Activated CD8-positive, alpha-beta T cell treated with anti-CD3 and anti-CD28 coated beads, Interleukin-2, amount 10 ng/mL, durations not matched to agents 7 days and 5 days (primary cell): ENCODE results near the gene SQSTM1. TPM values are rescaled to one million over a fixed set of nuclear protein-coding genes. Genes with fewer than 3 reads are reported as not detected.

Source experiments
- ATAC-seq: fragments of 150-1000 bp; cut with Tn5 transposase; one replicate; pipeline ENCODE4 v1.10.0; 2021; ENCODE audit warnings: moderate library complexity
- CTCF ChIA-PET: fragments of 350-600 bp; sonication (Branson Sonifier 250); formaldehyde crosslinking; loops from one replicate; lab custom pipeline; 2021; ENCODE audit warnings: antibody characterized with exemption; lab: Charles Lee
- POLR2A ChIA-PET: fragments of 350-600 bp; sonication (Branson Sonifier 250); formaldehyde crosslinking; loops from one replicate; lab custom pipeline; 2021; ENCODE audit warnings: antibody characterized with exemption; lab: Charles Lee
- DNase-seq: peaks from one replicate; pipeline ENCODE4 v3.0.0-alpha.2; 2020
- H3K27ac Mint-ChIP-seq: one replicate; pipeline ENCODE4 v1.8.0; 2021; ENCODE audit warnings: mild to moderate bottlenecking, mixed read lengths
- H3K27me3 Mint-ChIP-seq: one replicate; pipeline ENCODE4 v1.8.0; 2021; ENCODE audit warnings: low read depth, mixed read lengths
- H3K36me3 Mint-ChIP-seq: one replicate; pipeline ENCODE4 v1.8.0; 2021; ENCODE audit warnings: low read depth, mixed read lengths
- H3K4me1 Mint-ChIP-seq: one replicate; pipeline ENCODE4 v1.8.0; 2021; ENCODE audit warnings: low read depth, mixed read lengths
- H3K4me3 Mint-ChIP-seq: one replicate; pipeline ENCODE4 v1.8.0; 2021; ENCODE audit warnings: mild to moderate bottlenecking, mixed read lengths
- H3K9me3 Mint-ChIP-seq: one replicate; pipeline ENCODE4 v1.8.0; 2022; ENCODE audit warnings: mixed read lengths; ENCODE audit not compliant: insufficient read depth
- microRNA-seq: library from miRNA; unstranded; fragments of <30 nt; microRNA quantifications from one replicate; pipeline ENCODE4 v1.2.0, GENCODE V29; 2022
- total RNA-seq, 2 experiments: library from RNA; stranded (reverse); gene quantifications; one replicate each; pipeline ENCODE4 v1.2.3, GENCODE V29; 2021

The SQSTM1 gene
- total RNA-seq, 2 experiments from 2014 or later, result 100.0 to 102 TPM

DNA sequence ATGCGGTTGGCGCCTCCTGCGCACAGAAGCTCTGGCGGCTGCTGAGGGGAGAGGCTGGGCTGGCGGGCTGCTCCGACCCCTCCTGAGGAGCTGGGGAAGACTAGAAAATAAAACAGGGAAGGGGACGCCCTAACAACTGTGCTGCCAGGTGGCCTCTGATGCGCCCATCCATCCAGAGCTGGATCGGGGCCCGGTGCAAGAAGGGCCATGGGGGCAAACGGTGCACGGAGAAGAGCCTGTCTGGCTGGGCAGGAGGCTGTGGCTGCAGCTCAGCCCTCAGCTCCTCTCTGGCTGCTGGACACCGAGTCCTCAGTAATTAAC is 58.9 kb downstream of the SQSTM1 start:
- no peaks in the 10 kb centered on the region for H3K27me3 Mint-ChIP-seq
- H3K4me3 Mint-ChIP-seq, result no peak overlapping the region
- no peak overlapping the region for H3K27ac Mint-ChIP-seq
- ATAC-seq, result no peak
- DNase-seq, result no peak
- ChIA-PET POLR2A (interaction anchor here (0.6 kb wide), 1 partner anchor 12 kb away, joined by 3 read pairs; no protein-coding TSS in a partner anchor), CTCF (no interaction called here)
- no peaks in the 10 kb centered on the region for H3K4me1 Mint-ChIP-seq
- H3K9me3 Mint-ChIP-seq, result peaks cover 6% of the 10 kb centered on the region
- peaks cover 34% of the 10 kb centered on the region for H3K36me3 Mint-ChIP-seq

DNA sequence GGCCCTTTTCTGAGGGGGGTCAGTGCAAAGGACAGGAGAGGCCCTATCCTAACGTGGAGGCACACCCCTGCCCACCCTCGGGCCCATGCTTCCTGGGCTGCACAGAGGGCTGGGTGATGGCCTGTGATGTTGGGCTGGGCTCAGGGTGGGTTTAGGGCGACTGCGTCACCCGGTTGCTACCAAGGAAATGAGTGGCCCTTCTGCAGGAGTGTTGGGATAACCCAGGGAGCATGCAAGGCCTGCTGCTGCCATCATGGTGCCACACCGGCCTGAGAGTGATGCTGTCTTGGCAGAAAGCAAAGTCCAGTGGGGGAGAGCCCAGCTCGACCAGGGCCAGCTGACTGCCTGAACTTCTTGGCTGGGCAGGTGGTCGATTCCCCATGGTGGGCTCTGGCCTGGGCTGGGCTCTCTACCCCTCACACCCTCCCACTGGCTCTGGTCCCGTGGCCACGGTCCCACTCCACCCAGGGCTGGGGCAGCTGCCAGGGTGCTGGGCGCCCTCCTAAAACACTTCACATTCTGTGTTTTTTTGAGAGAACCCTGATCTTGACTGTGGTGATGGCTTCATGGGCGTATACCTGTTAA is 59.5 kb downstream of the SQSTM1 start:
- H3K36me3 Mint-ChIP-seq, result peaks cover 39% of the 10 kb centered on the region
- ATAC-seq (no peak), DNase-seq (no peak)
- no peak overlapping the region for H3K27ac Mint-ChIP-seq
- no peaks in the 10 kb centered on the region for H3K27me3 Mint-ChIP-seq
- POLR2A ChIA-PET, result interaction anchor here (0.6 kb wide), 1 partner anchor 12 kb away, joined by 3 read pairs; no protein-coding TSS in a partner anchor
- no peak overlapping the region for H3K4me3 Mint-ChIP-seq
- no peaks in the 10 kb centered on the region for H3K4me1 Mint-ChIP-seq
- CTCF ChIA-PET, result no interaction called here
- H3K9me3 Mint-ChIP-seq, result peaks cover 11% of the 10 kb centered on the region

DNA sequence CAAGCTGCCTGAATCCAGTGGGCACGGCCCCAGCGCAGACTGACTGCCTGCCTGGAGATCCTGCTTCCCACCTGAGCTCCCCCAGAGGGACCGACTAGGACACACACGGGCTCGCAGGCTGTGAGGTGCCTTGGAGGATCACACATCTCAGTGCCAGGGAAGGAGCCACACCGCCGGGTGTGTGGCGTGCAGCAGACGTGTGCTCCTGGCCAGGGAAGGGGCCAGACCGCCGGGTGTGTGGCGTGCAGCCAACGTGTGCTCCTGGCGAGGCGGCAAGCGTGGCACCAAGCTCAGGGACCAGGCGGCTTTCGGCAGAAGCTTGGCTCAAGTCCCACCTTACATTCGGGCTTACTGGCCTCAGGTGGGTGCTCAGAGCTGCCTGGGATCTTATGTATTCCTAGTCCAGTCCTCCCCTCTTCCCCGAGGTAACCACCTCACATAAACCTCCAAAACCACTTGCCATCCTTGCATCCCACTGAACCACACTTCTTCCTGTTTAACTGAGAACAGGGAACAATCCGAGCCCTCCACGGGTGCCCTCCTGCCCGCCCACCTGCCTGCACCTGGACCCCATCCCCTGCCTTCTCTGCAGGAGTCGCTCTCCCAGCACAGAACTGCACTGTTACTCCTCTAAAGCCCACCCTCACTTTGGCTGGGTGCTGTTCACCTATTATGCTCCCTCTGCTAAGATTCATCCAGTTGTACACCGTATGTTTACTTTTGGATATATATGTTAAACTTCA is 60.3 kb downstream of the SQSTM1 start:
- no peaks in the 10 kb centered on the region for H3K27me3 Mint-ChIP-seq
- H3K27ac Mint-ChIP-seq, result no peak overlapping the region
- H3K36me3 Mint-ChIP-seq, result peaks cover 45% of the 10 kb centered on the region
- H3K4me1 Mint-ChIP-seq, result no peaks in the 10 kb centered on the region
- DNase-seq (no peak), ATAC-seq (no peak)
- no peak overlapping the region for H3K4me3 Mint-ChIP-seq
- H3K9me3 Mint-ChIP-seq, result peaks cover 17% of the 10 kb centered on the region
- ChIA-PET POLR2A (interaction anchor here (0.6 kb wide), 1 partner anchor 20 kb away, joined by 4 read pairs; no protein-coding TSS in a partner anchor), CTCF (no interaction called here)

- no peak for DNase-seq
- POLR2A ChIA-PET, result no interaction called here
- Mint-ChIP-seq H3K4me3 (no peak overlapping the region), H3K36me3 (peaks cover 54% of the 10 kb centered on the region), H3K4me1 (no peaks in the 10 kb centered on the region), H3K9me3 (peaks cover 17% of the 10 kb centered on the region), H3K27ac (no peak overlapping the region), H3K27me3 (no peaks in the 10 kb centered on the region)
- CTCF ChIA-PET, result interaction anchor here (1.3 kb wide), 1 partner anchor 21 kb away, joined by 3 read pairs; no protein-coding TSS in a partner anchor
- ATAC-seq, result no peak
These were observed 61.6 kb downstream of the SQSTM1 start for GRCh38 chr5:179882338-179882737.

DNA sequence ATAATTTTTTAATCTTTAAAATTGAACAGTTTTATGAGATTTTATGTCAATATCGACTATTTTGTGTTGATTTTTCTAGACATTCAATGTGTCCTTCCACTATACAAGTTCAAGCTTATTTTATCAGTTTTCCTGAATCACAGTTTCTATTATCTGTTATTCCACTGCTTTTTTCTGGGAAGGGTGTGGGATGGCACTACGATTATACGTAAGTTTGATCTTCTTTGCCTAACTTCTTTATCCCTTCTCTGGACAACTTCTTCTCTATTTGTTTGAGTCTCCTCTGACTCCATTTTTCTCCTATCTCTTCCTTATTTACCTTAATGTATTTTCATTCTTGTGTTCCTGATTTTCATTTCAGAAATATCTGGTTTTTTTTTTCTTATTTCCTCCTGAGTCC is 62.5 kb downstream of the SQSTM1 start:
- ChIA-PET POLR2A (no interaction called here), CTCF (interaction anchor here (0.5 to 1.1 kb wide), 2 partner anchors 8 to 23 kb away, joined by 3 read pairs; no protein-coding TSS in a partner anchor)
- Mint-ChIP-seq H3K27me3 (no peaks in the 10 kb centered on the region), H3K9me3 (peaks cover 17% of the 10 kb centered on the region), H3K4me3 (no peak overlapping the region), H3K36me3 (peaks cover 56% of the 10 kb centered on the region), H3K4me1 (no peaks in the 10 kb centered on the region), H3K27ac (no peak overlapping the region)
- no peak for ATAC-seq
- DNase-seq, result no peak

DNA sequence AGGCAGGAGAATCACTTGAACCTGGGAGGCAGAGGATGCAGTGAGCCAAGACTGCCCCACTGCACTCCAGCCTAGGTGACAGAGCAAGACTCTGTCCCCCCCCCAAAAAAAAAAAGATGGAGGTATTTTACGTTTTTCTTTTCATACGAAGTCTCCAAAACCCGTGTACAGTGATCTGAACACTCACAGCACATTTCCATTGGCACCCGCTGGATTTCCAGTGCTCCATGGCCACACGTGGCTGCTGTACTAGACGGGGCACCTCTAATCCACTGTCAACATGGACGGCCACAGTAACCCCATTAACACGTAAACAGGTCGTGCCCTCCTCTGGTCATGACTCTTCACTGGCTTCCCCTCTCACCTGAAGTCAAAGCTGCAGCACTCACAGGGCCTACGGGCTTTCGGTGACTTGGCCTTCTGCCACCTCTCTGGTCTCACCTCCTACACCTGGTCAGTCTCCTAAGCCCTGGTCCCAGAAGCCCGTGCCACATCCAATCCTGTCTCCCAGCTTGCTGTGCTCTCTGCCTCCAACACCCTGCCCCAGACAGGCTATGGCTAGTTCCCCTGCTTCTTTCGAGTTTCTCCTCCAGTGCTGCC is 64.9 kb downstream of the SQSTM1 start:
- no peak for ATAC-seq
- H3K36me3 Mint-ChIP-seq, result peaks cover 67% of the 10 kb centered on the region
- POLR2A ChIA-PET, result no interaction called here
- CTCF ChIA-PET, result no interaction called here
- no peak overlapping the region for H3K27ac Mint-ChIP-seq
- no peak overlapping the region for H3K4me3 Mint-ChIP-seq
- H3K27me3 Mint-ChIP-seq, result no peaks in the 10 kb centered on the region
- H3K4me1 Mint-ChIP-seq, result no peaks in the 10 kb centered on the region
- H3K9me3 Mint-ChIP-seq, result peaks cover 17% of the 10 kb centered on the region
- DNase-seq, result no peak

- ATAC-seq, result no peak
- no peak overlapping the region for H3K4me3 Mint-ChIP-seq
These were observed 65.6 kb downstream of the SQSTM1 start for GRCh38 chr5:179886190-179886911.

DNA sequence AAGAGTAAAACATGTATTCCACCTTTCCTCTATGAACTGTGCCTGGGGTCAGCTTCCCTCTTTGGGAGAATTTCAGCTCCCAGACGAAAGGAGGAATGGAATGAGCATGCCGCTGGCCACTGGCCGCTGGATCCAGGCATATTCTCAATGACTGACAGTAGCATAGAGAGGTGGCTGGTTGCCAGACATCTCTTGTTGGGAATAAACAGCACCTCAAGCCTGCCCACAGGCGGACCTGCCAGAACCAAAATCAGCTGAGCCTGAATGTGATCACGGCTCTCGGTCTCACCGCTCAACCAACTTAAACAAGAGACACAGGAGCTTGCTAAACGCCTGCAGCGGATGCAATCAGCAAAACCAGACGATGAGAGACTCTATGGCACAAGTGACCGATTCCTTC is 66.4 kb downstream of the SQSTM1 start:
- Mint-ChIP-seq H3K4me3 (no peak overlapping the region), H3K27ac (no peak overlapping the region), H3K27me3 (no peaks in the 10 kb centered on the region), H3K4me1 (no peaks in the 10 kb centered on the region), H3K36me3 (peaks cover 67% of the 10 kb centered on the region), H3K9me3 (peaks cover 17% of the 10 kb centered on the region)
- ATAC-seq (no peak), DNase-seq (no peak)
- POLR2A ChIA-PET, result no interaction called here
- CTCF ChIA-PET, result no interaction called here

More at GRCh38 chr5:179886190-179886911, 65.6 kb downstream of the SQSTM1 start:
- POLR2A ChIA-PET, result no interaction called here
- Mint-ChIP-seq H3K27ac (no peak overlapping the region), H3K9me3 (peaks cover 17% of the 10 kb centered on the region), H3K27me3 (no peaks in the 10 kb centered on the region), H3K4me1 (no peaks in the 10 kb centered on the region), H3K36me3 (peaks cover 67% of the 10 kb centered on the region)
- no peak for DNase-seq
- CTCF ChIA-PET, result no interaction called here

Small RNAs within 50 kb of the gene (microRNA-seq; reads per million reads assigned to microRNA genes)
- 3.4 reads per million for gene MIR1229

Other genes with a start within 250 kb of the SQSTM1 start
- 100 to 1,000 TPM; 869 to 884 TPM for gene HNRNPH1, start 197.2 kb upstream of the SQSTM1 start, total RNA-seq
- under 1 TPM in 1 of 2 experiments, not detected in 1; 0.55 TPM for gene CBY3, start 139.9 kb upstream of the SQSTM1 start, total RNA-seq
- gene CANX, start 121.9 kb upstream of the SQSTM1 start, total RNA-seq, result 100 to 1,000 TPM; 352 to 366 TPM
- gene MAML1, start 88.1 kb upstream of the SQSTM1 start, total RNA-seq, result 10 to 100 TPM; 28.9 to 30.0 TPM
- gene LTC4S, start 26.9 kb upstream of the SQSTM1 start, total RNA-seq, result 1 to 10 TPM; 3.7 to 3.8 TPM
- 100 to 1,000 TPM in 1 of 2 experiments, 10 to 100 TPM in 1; 85.9 to 103 TPM for gene MGAT4B, start 14.0 kb upstream of the SQSTM1 start, total RNA-seq
- gene MRNIP, start 37.9 kb downstream of the SQSTM1 start, total RNA-seq, result 10 to 100 TPM; 16.1 to 17.1 TPM
- 10 to 100 TPM; 70.5 to 72.7 TPM for gene TBC1D9B, start 87.0 kb downstream of the SQSTM1 start, total RNA-seq